Caco-2 (cell line): ENCODE data around the gene TXNIP. TPM values are rescaled to one million over a fixed set of nuclear protein-coding genes. Genes with fewer than 3 reads are reported as not detected.

Source experiments
- BruUV-seq: library from RNA; stranded (reverse); fragments of 400-500 nt; replicated peaks from 2 replicates; lab custom pipeline; 2021; lab: Mats Ljungman, UMichigan
- CTCF ChIA-PET: fragments of 300-600 bp; sonication (Branson Sonifier 250); formaldehyde crosslinking; loops from one replicate; lab custom pipeline; 2022; ENCODE audit warnings: antibody characterized with exemption; lab: Charles Lee
- POLR2A ChIA-PET: fragments of 300-600 bp; sonication (Branson Sonifier 250); formaldehyde crosslinking; loops from one replicate; lab custom pipeline; 2022; ENCODE audit warnings: antibody characterized with exemption; lab: Charles Lee
- DNase-seq, 2 experiments: peaks; one replicate each; pipeline versions ENCODE4 v3.0.0 to v3.0.0-alpha.2; 2020 to 2022
- H3K27me3 ChIP-seq: replicated peaks from 2 replicates; pipeline ENCODE4 v1.6.0; 2011; ENCODE audit warnings: low read length; ENCODE audit not compliant: control insufficient read depth, insufficient read depth
- H3K36me3 ChIP-seq: 2 replicates; pipeline ENCODE4 v1.5.1; 2011; ENCODE audit warnings: low read length; ENCODE audit not compliant: control insufficient read depth, insufficient read depth
- H3K4me1 ChIP-seq: fragments of 250-450 bp; sonication (Bioruptor Pico); 2 replicates; pipeline ENCODE4 v1.5.1; 2020; ENCODE audit warnings: mild to moderate bottlenecking
- H3K4me3 ChIP-seq: 2 replicates; pipeline ENCODE4 v1.5.1; 2011; ENCODE audit warnings: low read depth, mild to moderate bottlenecking, control low read depth, low read length
- H3K9me3 ChIP-seq: fragments of 250-450 bp; sonication (Bioruptor Pico); 2 replicates; pipeline ENCODE4 v1.5.1; 2020; ENCODE audit warnings: mild to moderate bottlenecking, moderate library complexity
- H3K27ac Mint-ChIP-seq: one replicate; pipeline ENCODE4 v1.8.0; 2022; ENCODE audit warnings: mixed read lengths; ENCODE audit not compliant: unreplicated experiment
- H3K27me3 Mint-ChIP-seq: one replicate; pipeline ENCODE4 v1.8.0; 2022; ENCODE audit warnings: mixed read lengths; ENCODE audit not compliant: insufficient read depth, unreplicated experiment
- H3K36me3 Mint-ChIP-seq: one replicate; pipeline ENCODE4 v1.8.0; 2022; ENCODE audit warnings: mild to moderate bottlenecking, mixed read lengths; ENCODE audit not compliant: insufficient read depth, unreplicated experiment
- H3K4me1 Mint-ChIP-seq: one replicate; pipeline ENCODE4 v1.8.0; 2022; ENCODE audit warnings: low read depth, mixed read lengths; ENCODE audit not compliant: unreplicated experiment
- H3K4me3 Mint-ChIP-seq: one replicate; pipeline ENCODE4 v1.8.0; 2022; ENCODE audit warnings: mild to moderate bottlenecking, moderate library complexity, mixed read lengths; ENCODE audit not compliant: unreplicated experiment
- H3K9me3 Mint-ChIP-seq: one replicate; pipeline ENCODE4 v1.8.0; 2022; ENCODE audit warnings: mixed read lengths; ENCODE audit not compliant: unreplicated experiment
- intact Hi-C: fragments of 100-400 bp; cut with micrococcal nuclease; formaldehyde crosslinking; loops from one replicate; pipeline ENCODE4 v1.10.0; 2022; ENCODE audit not compliant: unreplicated experiment
- total RNA-seq: library from RNA; stranded (reverse); gene quantifications from 2 replicates; pipeline ENCODE4 v1.2.3, GENCODE V29; 2022
- TF ChIP-seq, protein P1 (sequence below), 2 experiments: fragments of 200-600 bp in 1 of 2; IDR thresholded peaks; 1 replicate in 1 of 2; 2 replicates in 1 of 2; pipeline versions ENCODE4 v1.5.1 to v1.8.0; 2011 to 2022; ENCODE audit warnings: antibody characterized with exemption in 1 of 2, control low read depth in 1 of 2, inconsistent platforms in 1 of 2, low read depth in 1 of 2, low read length in 1 of 2, mild to moderate bottlenecking in 1 of 2, moderate library complexity in 1 of 2; ENCODE audit not compliant: insufficient read depth in 1 of 2, severe bottlenecking in 1 of 2, unreplicated experiment in 1 of 2

TXNIP gene
- total RNA-seq, 1 experiment from 2014 or later = 27.5 TPM

DNA sequence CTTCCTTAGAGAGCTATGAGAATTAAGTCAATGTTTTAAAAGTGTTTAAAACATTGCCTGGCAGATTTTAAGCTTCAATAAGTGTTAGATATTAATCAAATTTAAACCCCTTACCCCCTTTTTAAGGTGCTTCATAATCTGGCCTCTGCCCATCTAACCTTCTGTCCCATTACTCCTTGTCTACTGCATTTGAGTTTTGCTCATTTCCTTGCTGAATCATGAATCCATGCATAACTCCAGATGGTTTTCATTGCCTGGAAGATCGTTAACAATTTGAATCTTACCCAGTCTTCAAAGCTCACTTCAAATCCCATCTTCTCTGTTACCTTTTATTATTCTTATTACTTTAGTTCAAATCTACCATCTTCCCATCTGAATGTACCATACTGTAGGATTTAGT is 20.5 kb upstream of the TXNIP start:
- BruUV-seq = no TSS peak
- TF ChIP-seq, protein P1, sequence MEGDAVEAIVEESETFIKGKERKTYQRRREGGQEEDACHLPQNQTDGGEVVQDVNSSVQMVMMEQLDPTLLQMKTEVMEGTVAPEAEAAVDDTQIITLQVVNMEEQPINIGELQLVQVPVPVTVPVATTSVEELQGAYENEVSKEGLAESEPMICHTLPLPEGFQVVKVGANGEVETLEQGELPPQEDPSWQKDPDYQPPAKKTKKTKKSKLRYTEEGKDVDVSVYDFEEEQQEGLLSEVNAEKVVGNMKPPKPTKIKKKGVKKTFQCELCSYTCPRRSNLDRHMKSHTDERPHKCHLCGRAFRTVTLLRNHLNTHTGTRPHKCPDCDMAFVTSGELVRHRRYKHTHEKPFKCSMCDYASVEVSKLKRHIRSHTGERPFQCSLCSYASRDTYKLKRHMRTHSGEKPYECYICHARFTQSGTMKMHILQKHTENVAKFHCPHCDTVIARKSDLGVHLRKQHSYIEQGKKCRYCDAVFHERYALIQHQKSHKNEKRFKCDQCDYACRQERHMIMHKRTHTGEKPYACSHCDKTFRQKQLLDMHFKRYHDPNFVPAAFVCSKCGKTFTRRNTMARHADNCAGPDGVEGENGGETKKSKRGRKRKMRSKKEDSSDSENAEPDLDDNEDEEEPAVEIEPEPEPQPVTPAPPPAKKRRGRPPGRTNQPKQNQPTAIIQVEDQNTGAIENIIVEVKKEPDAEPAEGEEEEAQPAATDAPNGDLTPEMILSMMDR (IDR thresholded peaks at IDR 0.05; ENCODE audit: insufficient read depth in 1 of 2, low read depth in 1 of 2, low read length in 1 of 2, severe bottlenecking in 1 of 2, unreplicated experiment in 1 of 2) = no peak
- no peak for DNase-seq
- Mint-ChIP-seq H3K27ac (no peak overlapping the region), H3K27me3 (peaks cover 7% of the 10 kb centered on the region), H3K36me3 (no peaks in the 10 kb centered on the region), H3K9me3 (no peaks in the 10 kb centered on the region), H3K4me3 (no peak overlapping the region), H3K4me1 (peaks cover 31% of the 10 kb centered on the region)
- Histone ChIP-seq H3K36me3 (no peaks in the 10 kb centered on the region), H3K4me1 (peaks cover 13% of the 10 kb centered on the region), H3K9me3 (no peaks in the 10 kb centered on the region), H3K27me3 (no peaks in the 10 kb centered on the region), H3K4me3 (no peak overlapping the region)
- intact Hi-C loops = no loop called here
- ChIA-PET CTCF (interaction anchor here (0.5 kb wide), 1 partner anchor 170 kb away, joined by 3 read pairs; no protein-coding TSS in a partner anchor), POLR2A (no interaction called here)

DNA sequence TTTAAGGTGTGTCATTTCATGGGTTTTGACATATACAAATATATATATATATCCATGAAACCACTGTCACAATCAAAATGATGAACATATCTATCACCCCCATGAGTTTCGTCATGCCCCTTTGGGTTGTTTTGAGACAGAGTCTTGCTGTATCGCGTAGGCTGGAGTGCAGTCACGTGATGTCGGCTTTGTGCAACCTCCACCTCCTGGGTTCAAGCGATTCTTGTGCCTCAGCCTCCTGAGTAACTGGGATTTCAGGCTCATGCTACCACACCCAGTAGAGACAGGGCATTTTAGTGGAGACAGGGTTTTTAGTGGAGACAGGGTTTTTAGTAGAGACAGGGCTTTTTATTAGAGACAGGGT is 17.2 kb upstream of the TXNIP start:
- ChIA-PET CTCF (interaction anchor here (0.6 kb wide), 1 partner anchor 12 kb away, joined by 3 read pairs; no protein-coding TSS in a partner anchor), POLR2A (no interaction called here)
- intact Hi-C loops = loop anchor here (2.0 to 5.0 kb wide), 2 partner anchors 51 to 169 kb away; partner anchors contain the start of genes ANKRD34A, NUDT17 and POLR3GL
- Histone ChIP-seq H3K4me3 (no peak overlapping the region), H3K36me3 (no peaks in the 10 kb centered on the region), H3K27me3 (no peaks in the 10 kb centered on the region), H3K9me3 (no peaks in the 10 kb centered on the region), H3K4me1 (no peaks in the 10 kb centered on the region)
- Mint-ChIP-seq H3K4me1 (peaks cover 9% of the 10 kb centered on the region), H3K27me3 (peaks cover 7% of the 10 kb centered on the region), H3K9me3 (no peaks in the 10 kb centered on the region), H3K4me3 (no peak overlapping the region), H3K36me3 (no peaks in the 10 kb centered on the region), H3K27ac (no peak overlapping the region)
- BruUV-seq = no TSS peak
- no peak for DNase-seq
- TF ChIP-seq, protein P1 (IDR thresholded peaks at IDR 0.05; ENCODE audit: insufficient read depth in 1 of 2, low read depth in 1 of 2, low read length in 1 of 2, severe bottlenecking in 1 of 2, unreplicated experiment in 1 of 2) = no peak

DNA sequence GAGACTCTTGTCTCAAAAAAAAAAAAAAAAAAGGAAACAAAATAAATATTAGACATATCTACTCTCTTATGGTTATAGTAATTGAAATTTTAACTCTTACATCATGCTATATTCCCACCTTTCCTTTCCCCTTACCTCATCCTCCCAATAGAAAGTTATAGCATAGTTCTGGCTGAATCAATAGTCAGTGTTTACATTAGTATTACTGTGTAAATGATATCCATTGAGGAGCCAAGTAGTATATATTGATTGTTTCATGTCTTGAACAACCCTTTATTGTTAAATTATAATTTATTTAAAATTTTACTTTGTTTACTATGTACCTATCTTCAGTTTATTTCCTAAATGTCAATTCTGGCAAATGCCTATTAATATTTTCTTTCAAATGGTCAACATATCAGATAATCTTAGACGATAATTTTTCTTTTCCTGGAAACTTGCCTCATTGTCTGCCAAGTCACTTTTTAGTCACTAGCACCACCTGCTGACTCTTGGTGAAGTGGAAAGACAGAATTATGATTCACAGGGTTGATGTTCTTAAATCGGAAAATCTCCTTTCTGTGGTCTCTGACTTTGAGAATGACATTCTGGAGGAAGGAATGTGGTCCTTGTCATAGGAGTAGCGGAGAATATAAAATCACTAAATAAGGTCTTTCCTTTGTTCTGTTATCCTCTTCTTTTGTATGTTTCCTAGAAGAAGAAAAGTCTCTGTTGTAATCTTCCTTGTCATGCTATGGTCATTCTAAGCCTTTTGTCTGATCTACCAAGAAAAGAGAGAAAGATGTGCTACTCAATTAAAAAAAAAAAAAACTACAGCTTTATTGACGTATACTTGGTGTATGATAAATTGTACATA is 16.6 kb upstream of the TXNIP start:
- Mint-ChIP-seq H3K27me3 (peaks cover 7% of the 10 kb centered on the region), H3K4me1 (peaks cover 8% of the 10 kb centered on the region), H3K27ac (no peak overlapping the region), H3K36me3 (no peaks in the 10 kb centered on the region), H3K9me3 (no peaks in the 10 kb centered on the region), H3K4me3 (no peak overlapping the region)
- Histone ChIP-seq H3K9me3 (no peaks in the 10 kb centered on the region), H3K4me3 (no peak overlapping the region), H3K4me1 (no peaks in the 10 kb centered on the region), H3K27me3 (no peaks in the 10 kb centered on the region), H3K36me3 (no peaks in the 10 kb centered on the region)
- DNase-seq = peak in 1 of 2 experiments; percentile 65
- TF ChIP-seq, protein P1 (IDR thresholded peaks at IDR 0.05; ENCODE audit: insufficient read depth in 1 of 2, low read depth in 1 of 2, low read length in 1 of 2, severe bottlenecking in 1 of 2, unreplicated experiment in 1 of 2) = peak; percentile 50 to 81
- intact Hi-C loops = loop anchor here (1.0 to 5.0 kb wide), 4 partner anchors 36 to 168 kb away; partner anchors contain the start of genes ANKRD34A, NUDT17 and POLR3GL
- ChIA-PET CTCF (interaction anchor here (0.6 to 1.4 kb wide), 5 partner anchors 11 to 121 kb away, joined by 3 to 9 read pairs (median 4); no protein-coding TSS in a partner anchor), POLR2A (no interaction called here)
- BruUV-seq = no TSS peak
